HG02642 (cell line): ENCODE measurements around the gene TMCO2.

Experiments
- ATAC-seq: cut with Tn5 transposase; IDR thresholded peaks from one replicate; pipeline ENCODE4 v1.9.1; 2021; ENCODE audit warnings: mild to moderate bottlenecking; ENCODE audit not compliant: unreplicated experiment, poor library complexity

TMCO2 gene

GRCh38 chr1:40257313-40257687 lies 9.6 kb downstream of the TMCO2 start:
- peak; percentile 1 for ATAC-seq

- ATAC-seq: peak; percentile 93
Measured at GRCh38 chr1:40257688-40258444, 10.1 kb downstream of the TMCO2 start, which contains the start of gene ZMPSTE24. TSS of gene ZMPSTE24 (plus strand) at chr1:40258236. CDS start at chr1:40258272, 36 bp downstream.

GRCh38 chr1:40258445-40258769 lies 10.7 kb downstream of the TMCO2 start:
- no peak for ATAC-seq

- no peak for ATAC-seq
Measured at GRCh38 chr1:40264354-40264781, 16.6 kb downstream of the TMCO2 start.

DNA sequence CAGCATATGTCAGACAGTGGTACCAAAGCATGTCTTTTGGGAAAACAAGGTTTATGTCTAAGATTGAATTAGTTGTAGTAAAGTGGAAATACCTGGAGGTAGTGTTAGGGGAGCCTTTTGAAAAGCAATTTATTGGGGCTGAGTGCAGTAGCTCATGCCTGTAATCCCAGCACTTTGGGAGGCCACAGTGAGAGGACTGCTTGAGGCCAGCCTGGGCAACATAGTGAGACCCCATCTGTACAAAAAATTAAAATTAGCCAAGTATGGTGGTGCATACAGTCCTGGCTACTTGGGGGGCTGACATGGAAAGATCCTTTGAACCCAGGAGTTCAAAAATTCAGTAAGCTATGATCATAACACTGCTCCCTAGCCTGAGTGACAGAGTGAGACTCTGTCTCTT lies 17.6 kb downstream of the TMCO2 start:
- no peak for ATAC-seq

GRCh38 chr1:40265919-40266318 lies 18.2 kb downstream of the TMCO2 start:
- ATAC-seq: no peak

- ATAC-seq: no peak
Measured at GRCh38 chr1:40266786-40267535, 19.2 kb downstream of the TMCO2 start.

GRCh38 chr1:40267767-40268187 lies 20.0 kb downstream of the TMCO2 start:
- ATAC-seq: no peak

GRCh38 chr1:40268211-40268610 lies 20.5 kb downstream of the TMCO2 start:
- no peak for ATAC-seq

GRCh38 chr1:40270152-40270834 lies 22.6 kb downstream of the TMCO2 start:
- ATAC-seq: no peak

GRCh38 chr1:40272653-40273213 lies 25.0 kb downstream of the TMCO2 start:
- no peak for ATAC-seq

DNA sequence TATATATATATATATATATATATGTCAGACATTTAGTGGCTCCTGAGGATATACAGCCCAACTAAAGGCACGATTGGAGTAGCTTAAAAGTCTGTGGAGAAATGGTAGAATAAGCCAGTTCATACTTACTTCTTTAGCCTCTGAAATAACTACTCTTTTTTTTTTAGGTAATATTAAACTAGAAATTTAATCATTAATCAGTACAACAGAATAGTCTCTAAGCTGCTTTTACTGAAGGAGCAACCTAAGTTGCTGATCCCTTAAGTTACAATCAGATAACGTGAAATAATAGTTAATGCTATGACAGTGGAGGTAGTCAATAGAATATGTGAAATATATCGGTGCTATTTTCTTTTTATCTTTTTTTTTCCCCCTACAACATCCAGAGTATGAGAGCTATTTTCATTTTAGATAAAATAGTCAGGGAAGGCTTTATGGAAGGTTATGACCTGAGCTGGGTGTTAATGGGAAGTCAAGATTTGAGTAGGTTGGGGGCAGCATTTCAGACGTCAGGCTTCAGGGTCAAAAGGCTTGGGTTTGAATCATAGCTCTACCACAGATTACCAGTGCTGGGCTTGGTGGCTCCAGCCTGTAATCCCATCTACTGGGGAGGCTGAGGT lies 25.9 kb downstream of the TMCO2 start:
- ATAC-seq: no peak

GRCh38 chr1:40274331-40274730 lies 26.6 kb downstream of the TMCO2 start:
- ATAC-seq: no peak

GRCh38 chr1:40276122-40276521 lies 28.4 kb downstream of the TMCO2 start:
- ATAC-seq: no peak

GRCh38 chr1:40281853-40282252 lies 34.1 kb downstream of the TMCO2 start:
- no peak for ATAC-seq

- no peak for ATAC-seq
Measured at GRCh38 chr1:40291293-40291692, 43.6 kb downstream of the TMCO2 start.

- ATAC-seq: no peak
Measured at GRCh38 chr1:40299366-40300248, 51.9 kb downstream of the TMCO2 start.

GRCh38 chr1:40300249-40300567 lies 52.5 kb downstream of the TMCO2 start:
- no peak for ATAC-seq

DNA sequence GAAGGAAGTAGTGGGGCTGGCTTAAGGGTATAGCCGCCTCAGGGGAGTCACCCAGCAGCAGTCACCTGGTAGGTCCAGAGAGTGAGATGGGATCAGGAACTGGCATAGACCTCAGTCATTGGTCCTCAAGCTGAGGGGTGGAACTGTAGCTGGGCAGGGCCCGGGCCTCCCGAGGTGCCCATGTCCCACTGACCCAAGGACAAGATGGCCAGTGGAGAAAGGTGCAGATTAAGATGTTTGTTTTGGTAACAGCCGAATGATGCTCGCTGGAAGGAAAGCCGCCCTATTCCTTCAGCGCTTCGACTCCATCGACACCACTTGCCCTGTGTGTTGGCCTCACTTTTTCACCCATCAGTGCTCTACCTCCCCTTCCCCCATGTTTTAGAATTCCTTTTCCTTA lies 52.9 kb downstream of the TMCO2 start:
- ATAC-seq: no peak

- ATAC-seq: no peak
Measured at GRCh38 chr1:40301066-40301465, 53.3 kb downstream of the TMCO2 start.
